ENCODE measurements around the gene AGBL1.

- TF ChIP-seq CTCF (conservative IDR thresholded peaks at IDR 0.05; ENCODE audit: low read depth, low read length) (no peak), EZH2 (IDR thresholded peaks at IDR 0.05; ENCODE audit: borderline replicate concordance, low read depth, low read length, poor library complexity, severe bottlenecking) (no peak)
Observed at GRCh38 chr15:86840996-86841395, 761.3 kb downstream of the AGBL1 start.
